ENCODE measurements around the gene FNTB.

Gene FNTB

DNA sequence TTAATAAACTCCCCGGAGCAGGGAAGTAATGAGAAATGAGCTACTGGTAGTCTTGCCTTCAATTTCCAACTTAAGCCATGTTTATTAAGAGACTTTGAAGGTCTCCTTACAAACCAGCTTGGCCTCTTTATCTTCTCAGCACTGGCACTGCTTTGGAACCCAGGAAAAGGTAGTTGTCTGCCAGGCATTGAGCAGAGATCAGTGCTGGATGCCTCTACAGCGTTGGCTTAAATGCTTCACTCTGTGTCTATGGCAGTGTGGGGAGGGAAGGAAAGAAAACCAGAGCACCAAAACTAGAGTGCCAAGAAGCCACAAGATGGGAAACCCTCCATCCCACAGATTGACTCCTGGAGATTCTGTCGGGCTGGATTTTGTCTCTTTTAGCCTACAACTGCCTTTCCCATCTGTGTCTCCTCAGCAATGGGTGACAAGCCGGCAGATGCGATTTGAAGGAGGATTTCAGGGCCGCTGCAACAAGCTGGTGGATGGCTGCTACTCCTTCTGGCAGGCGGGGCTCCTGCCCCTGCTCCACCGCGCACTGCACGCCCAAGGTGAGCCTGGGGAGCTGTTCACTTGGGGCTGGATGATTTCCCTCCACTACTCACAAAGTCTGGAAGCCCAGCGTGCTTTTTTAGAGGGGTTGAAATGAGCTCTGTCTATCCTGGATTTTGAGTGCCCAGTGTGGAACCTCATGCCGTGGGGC is 57.3 kb downstream of the FNTB start:
- in situ Hi-C loops (cut with MboI; ENCODE audit: low sequenced_read_pairs), result no loop called here

- in situ Hi-C loops (cut with MboI; ENCODE audit: low sequenced_read_pairs), result no loop called here
Observed at GRCh38 chr14:65044596-65044959, 57.9 kb downstream of the FNTB start.

- in situ Hi-C loops (cut with MboI; ENCODE audit: low sequenced_read_pairs), result no loop called here
Observed at GRCh38 chr14:65045006-65045405, 58.3 kb downstream of the FNTB start.

- in situ Hi-C loops (cut with MboI; ENCODE audit: low sequenced_read_pairs), result no loop called here
Observed at GRCh38 chr14:65045709-65046108, 59.0 kb downstream of the FNTB start.

DNA sequence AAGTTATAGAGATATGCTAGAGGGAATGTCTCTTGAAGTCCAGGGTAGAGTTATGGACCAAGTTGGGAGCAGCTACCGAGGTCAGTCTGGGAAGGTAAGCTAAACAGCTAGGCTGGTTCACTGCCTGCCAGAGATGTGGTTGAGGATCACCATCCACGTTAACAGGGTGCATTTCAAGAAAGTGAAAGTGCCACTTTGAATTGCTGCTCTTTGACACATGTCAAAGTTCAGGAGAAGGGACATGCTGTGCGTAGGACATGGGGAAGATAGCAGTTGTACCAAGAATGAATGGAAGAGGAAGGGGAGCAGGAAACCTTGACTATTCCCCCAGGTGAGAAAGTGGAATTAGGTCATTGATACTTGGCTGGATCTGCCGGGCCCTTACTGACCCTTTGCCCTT is 66.1 kb downstream of the FNTB start:
- in situ Hi-C loops (cut with MboI; ENCODE audit: low sequenced_read_pairs), result no loop called here

- in situ Hi-C loops (cut with MboI; ENCODE audit: low sequenced_read_pairs), result no loop called here
Observed at GRCh38 chr14:65053466-65053865, 66.8 kb downstream of the FNTB start.

GRCh38 chr14:65054471-65055085 is 67.9 kb downstream of the FNTB start:
- in situ Hi-C loops (cut with MboI; ENCODE audit: low sequenced_read_pairs), result no loop called here

GRCh38 chr14:65057695-65058094 is 71.0 kb downstream of the FNTB start:
- in situ Hi-C loops (cut with MboI; ENCODE audit: low sequenced_read_pairs), result no loop called here

- in situ Hi-C loops (cut with MboI; ENCODE audit: low sequenced_read_pairs), result no loop called here
Observed at GRCh38 chr14:65062096-65063075, 75.7 kb downstream of the FNTB start.

DNA sequence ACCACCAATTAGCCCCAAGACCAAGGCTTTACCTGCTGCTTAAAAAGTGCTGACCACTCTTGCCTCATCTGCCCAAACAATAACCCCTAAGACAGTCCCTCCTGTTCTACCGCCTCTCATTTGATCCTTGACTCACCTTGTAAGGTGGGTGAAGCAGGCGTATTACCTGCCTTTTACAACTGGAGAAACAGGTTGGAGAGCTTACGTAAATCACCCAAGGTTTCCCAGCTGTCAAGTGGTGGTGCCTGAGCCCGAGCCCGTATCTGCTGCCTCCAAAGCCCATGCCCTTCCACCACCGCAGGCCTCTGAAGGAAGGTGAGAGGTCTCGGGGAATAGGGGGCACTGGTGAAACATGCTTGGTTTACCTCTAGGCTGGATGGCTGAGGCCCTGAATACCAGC is 79.0 kb downstream of the FNTB start:
- in situ Hi-C loops (cut with MboI; ENCODE audit: low sequenced_read_pairs), result no loop called here

DNA sequence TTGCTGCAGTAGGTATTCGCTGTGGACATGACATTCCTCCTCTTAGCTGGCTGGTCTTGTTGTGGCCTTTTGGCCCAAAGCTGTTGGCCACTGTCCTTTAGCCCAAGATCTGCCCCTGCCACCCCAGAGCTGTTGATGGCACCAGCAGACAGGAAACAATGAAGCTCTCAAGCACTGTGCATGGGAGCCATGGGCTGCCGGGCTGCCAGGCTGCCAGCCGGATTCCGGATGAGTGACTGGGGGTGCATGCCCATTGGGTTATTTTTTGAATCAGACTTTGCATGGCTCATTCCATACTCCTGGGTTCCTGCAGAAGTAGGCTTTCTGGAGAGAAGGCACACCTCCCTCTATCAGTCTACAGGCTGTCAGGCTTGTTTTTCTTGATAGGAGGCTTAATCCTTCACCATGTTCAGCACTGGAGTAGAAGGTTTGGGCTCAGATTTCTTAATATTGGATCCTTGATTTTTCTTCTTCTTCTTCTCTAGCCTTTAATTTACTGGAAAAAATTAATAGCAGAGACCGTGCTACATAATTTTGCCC is 83.2 kb downstream of the FNTB start:
- in situ Hi-C loops (cut with MboI; ENCODE audit: low sequenced_read_pairs), result no loop called here

DNA sequence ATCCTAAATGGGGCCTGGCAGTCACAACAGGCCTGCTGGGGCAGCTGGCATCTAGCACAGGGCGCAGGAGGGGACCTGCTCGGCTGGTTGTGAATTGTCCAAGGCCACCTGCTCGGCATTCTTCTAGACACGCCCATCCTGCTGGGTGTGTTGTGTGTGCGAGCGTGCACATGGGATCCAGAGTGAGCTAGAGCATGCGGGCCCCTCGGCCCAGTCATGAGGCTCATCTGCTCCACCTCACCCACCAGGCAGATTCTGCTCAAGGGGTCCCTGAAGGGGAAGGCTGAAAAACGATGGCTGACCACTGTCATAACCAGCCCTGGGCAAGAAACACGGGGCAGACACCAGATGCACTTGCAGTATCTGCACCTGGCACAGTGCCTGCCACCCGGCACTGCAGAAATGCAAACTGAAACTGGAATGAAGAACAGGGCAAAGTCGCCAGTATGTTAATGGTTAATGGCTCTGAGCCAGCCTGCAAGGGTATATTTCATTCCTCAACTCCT is 83.8 kb downstream of the FNTB start:
- in situ Hi-C loops (cut with MboI; ENCODE audit: low sequenced_read_pairs), result no loop called here

DNA sequence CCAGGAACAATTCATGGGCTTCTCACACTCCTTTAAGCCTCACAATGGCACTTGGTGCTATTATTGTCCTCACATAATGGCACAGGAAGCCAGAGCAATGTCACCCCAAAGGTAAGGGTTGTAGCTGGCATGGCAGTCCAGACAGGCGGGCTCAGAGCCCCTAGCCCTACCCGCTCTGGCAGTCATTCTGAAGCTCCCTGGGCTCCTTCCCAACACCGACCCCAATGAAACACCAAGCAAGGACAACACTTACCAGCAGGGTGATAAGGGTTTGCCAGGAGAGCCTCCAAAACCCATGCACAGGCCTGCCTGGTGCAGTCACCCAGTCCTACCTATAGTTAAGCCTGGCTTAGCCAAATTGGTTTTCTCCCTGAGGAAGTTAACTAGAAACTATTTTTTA is 84.8 kb downstream of the FNTB start:
- in situ Hi-C loops (cut with MboI; ENCODE audit: low sequenced_read_pairs), result no loop called here

- in situ Hi-C loops (cut with MboI; ENCODE audit: low sequenced_read_pairs), result no loop called here
Observed at GRCh38 chr14:65072256-65072655, 85.6 kb downstream of the FNTB start.

GRCh38 chr14:65072937-65073336 is 86.2 kb downstream of the FNTB start:
- in situ Hi-C loops (cut with MboI; ENCODE audit: low sequenced_read_pairs), result no loop called here

DNA sequence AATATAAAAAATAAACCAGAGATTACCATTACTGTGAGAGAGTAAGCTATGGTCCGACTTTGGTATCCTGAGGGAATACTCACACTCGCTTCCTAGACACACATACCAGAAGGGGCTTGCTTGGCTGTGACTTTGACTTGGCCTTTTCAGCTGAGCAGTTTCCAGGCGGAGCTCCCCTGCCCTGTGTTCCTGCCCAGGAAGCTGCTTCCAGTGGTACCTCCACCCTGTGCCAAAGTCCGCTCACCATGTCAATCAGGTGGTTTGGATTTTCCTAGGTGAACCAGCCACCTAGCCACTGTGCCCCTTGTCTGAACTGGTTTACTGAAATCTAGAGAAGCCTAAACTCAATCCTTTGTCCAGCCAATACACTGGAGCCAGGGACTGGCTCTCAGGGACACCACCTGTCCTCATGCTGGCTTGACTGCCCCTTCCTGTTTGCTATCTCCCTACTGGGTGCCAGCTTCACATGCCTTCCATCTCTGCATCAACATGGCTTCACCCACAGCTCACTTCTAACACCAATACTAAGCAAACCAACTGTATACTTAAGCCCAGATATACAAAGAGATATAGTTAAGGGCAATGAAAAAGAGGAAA is 87.0 kb downstream of the FNTB start:
- in situ Hi-C loops (cut with MboI; ENCODE audit: low sequenced_read_pairs), result no loop called here

DNA sequence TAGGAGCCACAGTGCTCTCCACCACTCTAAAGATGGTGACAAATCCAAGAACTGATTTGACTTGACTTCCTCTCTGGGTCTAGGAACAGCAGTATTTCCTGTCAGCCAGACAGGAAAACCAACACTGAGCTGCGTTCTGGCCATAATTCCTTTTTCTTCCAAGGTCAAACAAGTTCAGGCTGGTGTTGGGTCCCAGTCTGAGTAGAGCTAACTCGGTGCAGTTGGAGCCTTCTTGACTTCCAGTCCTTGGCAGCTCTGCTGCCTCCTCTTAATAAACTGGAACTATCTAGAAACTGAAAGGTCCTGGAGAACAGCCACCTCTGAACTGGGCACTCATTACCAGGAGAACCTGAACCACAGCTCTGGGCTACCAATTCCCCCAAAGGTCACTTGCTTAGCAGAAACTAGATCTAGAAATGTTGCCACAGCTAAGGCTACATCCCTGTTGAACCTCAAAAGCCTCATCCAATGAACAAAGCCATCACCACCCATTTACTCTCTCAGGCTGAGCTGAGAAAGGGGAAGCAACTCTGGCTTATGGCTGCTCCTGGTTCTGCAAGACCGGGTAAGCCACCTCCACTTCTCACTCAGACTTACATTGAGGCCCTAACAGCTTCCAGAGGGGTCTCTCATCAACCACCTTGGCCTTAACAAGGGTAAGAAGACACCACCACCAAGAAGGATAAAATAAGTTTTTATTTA is 87.9 kb downstream of the FNTB start:
- in situ Hi-C loops (cut with MboI; ENCODE audit: low sequenced_read_pairs), result no loop called here

DNA sequence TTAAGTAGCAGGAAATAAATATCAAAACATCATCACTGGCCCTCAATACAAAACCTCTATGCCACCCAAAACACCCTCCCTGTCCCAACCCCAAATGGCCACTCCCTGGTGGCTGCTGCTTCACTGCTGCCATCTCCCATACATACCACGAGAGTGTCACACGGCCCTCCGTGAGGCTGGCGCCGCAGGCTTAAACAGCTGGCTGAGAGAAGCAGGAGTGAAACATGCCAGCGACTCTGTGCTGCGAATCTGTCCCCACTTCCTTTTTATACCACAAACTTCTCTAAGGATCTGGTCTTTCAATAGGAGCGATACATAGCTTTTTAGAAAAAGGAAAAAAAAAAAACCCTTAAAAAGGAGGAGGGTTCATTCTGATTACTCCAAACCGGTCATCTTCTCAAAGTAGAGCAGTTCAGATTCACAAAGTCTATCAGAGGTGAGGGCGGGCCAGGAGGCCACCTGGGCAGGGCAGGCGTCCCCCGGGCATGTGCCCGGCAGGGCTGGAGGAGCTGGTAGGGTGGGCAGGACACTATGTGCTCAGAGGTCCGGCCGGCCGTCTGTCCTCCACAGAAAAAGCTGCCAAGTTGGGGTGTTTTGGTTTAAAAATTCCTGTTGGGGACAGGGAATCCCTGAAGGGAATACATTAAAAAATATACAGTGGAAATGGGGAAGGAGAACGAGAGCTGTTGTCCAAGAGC is 89.1 kb downstream of the FNTB start:
- in situ Hi-C loops (cut with MboI; ENCODE audit: low sequenced_read_pairs), result no loop called here

DNA sequence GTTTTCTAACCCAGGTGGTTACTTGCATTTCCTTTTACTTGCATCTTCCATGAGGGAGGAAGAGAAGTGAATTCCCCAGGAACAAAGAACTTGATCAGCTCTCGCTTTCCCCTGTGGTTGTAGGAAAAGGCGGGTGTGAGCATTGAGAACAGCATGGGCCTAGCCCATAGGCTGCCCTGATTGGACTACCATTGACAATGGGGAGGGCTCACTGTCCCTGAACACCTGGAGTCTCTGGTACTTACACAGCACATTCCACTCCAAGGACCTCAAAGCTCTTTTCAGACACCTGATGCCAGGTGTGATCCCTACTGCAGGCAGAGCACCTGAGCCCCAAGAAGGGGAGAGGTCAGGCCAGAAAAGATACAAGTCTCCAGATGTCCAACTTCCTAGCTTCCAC is 90.6 kb downstream of the FNTB start:
- in situ Hi-C loops (cut with MboI; ENCODE audit: low sequenced_read_pairs), result no loop called here

GRCh38 chr14:65079201-65079600 is 92.5 kb downstream of the FNTB start:
- in situ Hi-C loops (cut with MboI; ENCODE audit: low sequenced_read_pairs), result no loop called here
